ENCODE results near the gene FOXO3. TPM values are rescaled to one million over a fixed set of nuclear protein-coding genes. Genes with fewer than 3 reads are reported as not detected.

Gene FOXO3
- total RNA-seq, 1 experiment from 2014 or later = 22.1 TPM

DNA sequence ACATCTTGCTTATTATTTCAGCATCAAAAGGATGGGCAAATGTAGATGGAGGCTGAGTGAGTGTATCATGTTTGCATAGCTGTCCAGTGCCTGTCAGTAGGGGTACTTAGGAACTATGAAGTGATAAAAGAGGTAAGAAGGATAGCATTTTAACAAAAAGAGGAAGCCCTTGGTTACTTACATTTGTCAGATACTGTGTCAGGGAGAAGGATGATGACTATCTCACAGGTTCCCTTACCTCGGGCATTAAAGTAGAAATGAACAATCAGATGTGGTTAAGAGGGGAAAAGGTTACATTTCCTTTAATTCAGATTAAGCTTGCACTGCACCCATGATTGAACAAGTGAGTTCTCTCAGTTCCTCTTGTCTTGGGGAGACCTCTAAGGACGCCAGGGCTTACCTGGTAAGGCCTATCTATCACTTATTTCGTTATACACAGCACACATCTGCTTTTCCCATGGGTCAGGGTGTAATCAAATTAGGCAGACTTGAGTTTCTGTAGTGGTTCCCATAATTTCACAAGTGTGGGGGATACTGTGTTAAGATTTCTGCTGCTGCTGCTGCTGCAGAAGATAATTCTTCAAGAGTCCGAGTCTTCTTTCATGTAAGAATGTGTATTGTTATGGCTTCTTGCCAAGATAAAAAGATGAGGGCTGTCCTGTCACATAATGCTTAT, 4.5 kb downstream of the FOXO3 start:
- Histone ChIP-seq H3K4me1 (ENCODE audit: insufficient read depth, low read length) (no peaks in the 10 kb centered on the region), H2AK5ac (ENCODE audit: insufficient read length, low read length) (no peak overlapping the region), H4K8ac (replicated peaks; ENCODE audit: insufficient read length, low read depth, low read length) (no peak overlapping the region), H4K91ac (ENCODE audit: insufficient read length, low read depth, low read length) (no peak overlapping the region), H2BK12ac (ENCODE audit: insufficient read length, low read depth, low read length) (no peak overlapping the region), H3K23me2 (ENCODE audit: insufficient read length, low read depth, low read length, poor library complexity, severe bottlenecking) (peaks cover 10% of the 10 kb centered on the region), H3K27ac (ENCODE audit: insufficient read length, low read depth, low read length) (no peak overlapping the region), H4K5ac (ENCODE audit: insufficient read length, low read depth, low read length) (no peak overlapping the region), H2AFZ (ENCODE audit: low read length) (no peak overlapping the region), H3K4me2 (ENCODE audit: insufficient read depth, insufficient read length, low read length) (no peak overlapping the region), H3K79me2 (ENCODE audit: insufficient read depth, low read length) (peaks cover 15% of the 10 kb centered on the region; the same call in 1 of the 2 replicates), H2BK120ac (ENCODE audit: low read depth, low read length, poor library complexity, severe bottlenecking) (no peak overlapping the region), H2BK20ac (ENCODE audit: low read depth, low read length, poor library complexity, severe bottlenecking) (no peak overlapping the region), H2BK15ac (ENCODE audit: low read depth, low read length) (no peak overlapping the region), H3T11ph (ENCODE audit: low read length) (no peak overlapping the region), H3K56ac (ENCODE audit: insufficient read length, low read depth, low read length) (no peak overlapping the region), H3K23ac (ENCODE audit: insufficient read length, low read depth, low read length) (no peak overlapping the region), H3K9me3 (ENCODE audit: control insufficient read depth, low read depth, low read length) (no peaks in the 10 kb centered on the region), H4K20me1 (ENCODE audit: control insufficient read depth, insufficient read depth, insufficient read length) (no peaks in the 10 kb centered on the region), H3K27me3 (ENCODE audit: insufficient read depth, low read length) (peaks cover 3% of the 10 kb centered on the region; the same call in 1 of the 2 replicates), H2BK5ac (ENCODE audit: insufficient read length, low read length) (no peak overlapping the region), H3K4ac (ENCODE audit: low read depth, low read length) (no peak overlapping the region), H3K14ac (ENCODE audit: insufficient read depth, low read length) (no peak overlapping the region), H3K79me1 (ENCODE audit: insufficient read depth, low read depth, low read length, poor library complexity, severe bottlenecking) (peaks cover 5% of the 10 kb centered on the region), H3K9ac (ENCODE audit: extremely low read depth, insufficient read length, low read length) (no peak overlapping the region), H3K18ac (ENCODE audit: insufficient read length, low read depth, low read length) (no peak overlapping the region)
- H3K4me3 Mint-ChIP-seq = no peak overlapping the region
- H3K4me1 Mint-ChIP-seq = peaks cover 30 to 32% of the 10 kb centered on the region in 2 experiments
- H3K27ac Mint-ChIP-seq = no peak overlapping the region
- no CpG with 5 or more reads among the region's 4 CpGs for WGBS (ENCODE audit: extremely low coverage, insufficient read length, low lambda C conversion rate)
- TF ChIP-seq, protein P1, sequence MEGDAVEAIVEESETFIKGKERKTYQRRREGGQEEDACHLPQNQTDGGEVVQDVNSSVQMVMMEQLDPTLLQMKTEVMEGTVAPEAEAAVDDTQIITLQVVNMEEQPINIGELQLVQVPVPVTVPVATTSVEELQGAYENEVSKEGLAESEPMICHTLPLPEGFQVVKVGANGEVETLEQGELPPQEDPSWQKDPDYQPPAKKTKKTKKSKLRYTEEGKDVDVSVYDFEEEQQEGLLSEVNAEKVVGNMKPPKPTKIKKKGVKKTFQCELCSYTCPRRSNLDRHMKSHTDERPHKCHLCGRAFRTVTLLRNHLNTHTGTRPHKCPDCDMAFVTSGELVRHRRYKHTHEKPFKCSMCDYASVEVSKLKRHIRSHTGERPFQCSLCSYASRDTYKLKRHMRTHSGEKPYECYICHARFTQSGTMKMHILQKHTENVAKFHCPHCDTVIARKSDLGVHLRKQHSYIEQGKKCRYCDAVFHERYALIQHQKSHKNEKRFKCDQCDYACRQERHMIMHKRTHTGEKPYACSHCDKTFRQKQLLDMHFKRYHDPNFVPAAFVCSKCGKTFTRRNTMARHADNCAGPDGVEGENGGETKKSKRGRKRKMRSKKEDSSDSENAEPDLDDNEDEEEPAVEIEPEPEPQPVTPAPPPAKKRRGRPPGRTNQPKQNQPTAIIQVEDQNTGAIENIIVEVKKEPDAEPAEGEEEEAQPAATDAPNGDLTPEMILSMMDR (conservative IDR thresholded peaks at IDR 0.05) = no peak
- H3K9me3 Mint-ChIP-seq = peaks cover 0 to 2% of the 10 kb centered on the region in 2 experiments; a peak in 2 of 5 replicates
- H3K27me3 Mint-ChIP-seq (ENCODE audit: low read depth) = peaks cover 40% of the 10 kb centered on the region
- no peak for DNase-seq
- H3K36me3 Mint-ChIP-seq (ENCODE audit: insufficient read depth in 1 of 3, low read depth in 3 of 3) = peaks cover 12 to 21% (median 13%) of the 10 kb centered on the region in 3 experiments; a peak in 6 of 7 replicates
